GM23338 (cell line): Measurements from ENCODE around the gene STAB2. TPM values are rescaled to one million over a fixed set of nuclear protein-coding genes. Genes with fewer than 3 reads are reported as not detected.

Source experiments
- ATAC-seq: fragments of 200-7000 bp; cut with Tn5 transposase; 3 replicates; pipeline ENCODE4 v1.9.1; 2020
- DNase-seq: peaks from one replicate; pipeline ENCODE4 v3.0.0-alpha.2; 2015; ENCODE audit warnings: low spot score
- H2AFZ ChIP-seq: fragments of 200-600 bp; sonication (generic); 2 replicates; pipeline ENCODE4 v1.8.0; 2016; ENCODE audit warnings: antibody characterized with exemption, mild to moderate bottlenecking, moderate library complexity
- H3F3A ChIP-seq: fragments of 200-600 bp; sonication (generic); replicated peaks from 2 replicates; pipeline ENCODE4 v1.8.0; 2017; ENCODE audit warnings: antibody characterized with exemption, mixed run types, low read depth
- H3K27ac ChIP-seq: fragments of 200-600 bp; sonication (generic); 2 replicates; pipeline ENCODE4 v1.6.1; 2016; ENCODE audit warnings: low read depth
- H3K27me3 ChIP-seq: fragments of 200-600 bp; sonication (generic); 2 replicates; pipeline ENCODE4 v1.8.0; 2016; ENCODE audit warnings: mild to moderate bottlenecking, mixed run types, moderate library complexity; ENCODE audit not compliant: insufficient read depth
- H3K36me3 ChIP-seq: fragments of 200-600 bp; sonication (generic); 2 replicates; pipeline ENCODE4 v1.8.0; 2016; ENCODE audit warnings: mild to moderate bottlenecking; ENCODE audit not compliant: insufficient read depth
- H3K4me1 ChIP-seq: fragments of 200-600 bp; sonication (generic); 2 replicates; pipeline ENCODE4 v1.8.0; 2016; ENCODE audit warnings: mild to moderate bottlenecking, moderate library complexity; ENCODE audit not compliant: insufficient read depth
- H3K4me2 ChIP-seq: fragments of 200-600 bp; sonication (generic); 2 replicates; pipeline ENCODE4 v1.7.1; 2017; ENCODE audit warnings: mixed run types
- H3K4me3 ChIP-seq: fragments of 200-600 bp; sonication (generic); 2 replicates; pipeline ENCODE4 v1.6.1; 2016; ENCODE audit warnings: mixed run types
- H3K79me2 ChIP-seq: fragments of 200-600 bp; sonication (generic); replicated peaks from 2 replicates; pipeline ENCODE4 v1.8.0; 2017; ENCODE audit warnings: mild to moderate bottlenecking; ENCODE audit not compliant: insufficient read depth
- H3K9me2 ChIP-seq: fragments of 200-600 bp; sonication (generic); 2 replicates; pipeline ENCODE4 v1.8.0; 2017; ENCODE audit not compliant: insufficient read depth
- H4K20me1 ChIP-seq: fragments of 200-600 bp; sonication (generic); replicated peaks from 2 replicates; pipeline ENCODE4 v1.8.0; 2017; ENCODE audit warnings: mild to moderate bottlenecking; ENCODE audit not compliant: insufficient read depth
- H3K27ac Mint-ChIP-seq: 2 replicates; pipeline ENCODE4 v1.8.0; 2020; ENCODE audit warnings: inconsistent platforms, mild to moderate bottlenecking, moderate library complexity, mixed read lengths
- H3K27me3 Mint-ChIP-seq: 3 replicates; pipeline ENCODE4 v1.8.0; 2022; ENCODE audit warnings: low read depth, mild to moderate bottlenecking, moderate library complexity, mixed read lengths, inconsistent platforms; ENCODE audit not compliant: insufficient read depth, poor library complexity
- H3K36me3 Mint-ChIP-seq: 3 replicates; pipeline ENCODE4 v1.8.0; 2021; ENCODE audit warnings: low read depth, mild to moderate bottlenecking, inconsistent platforms, moderate library complexity, mixed read lengths
- H3K4me1 Mint-ChIP-seq: 3 replicates; pipeline ENCODE4 v1.8.0; 2020; ENCODE audit warnings: mild to moderate bottlenecking, inconsistent platforms, mixed read lengths
- H3K4me3 Mint-ChIP-seq: 3 replicates; pipeline ENCODE4 v1.8.0; 2021; ENCODE audit warnings: moderate library complexity, mild to moderate bottlenecking, inconsistent platforms, mixed read lengths
- H3K9me3 Mint-ChIP-seq: 3 replicates; pipeline ENCODE4 v1.8.0; 2020; ENCODE audit warnings: moderate library complexity, mild to moderate bottlenecking, inconsistent platforms, mixed read lengths
- CREB1 ChIP-seq: fragments of 250-450 bp; sonication (Bioruptor Pico); IDR thresholded peaks from 2 replicates; pipeline ENCODE4 v1.5.0; 2020; ENCODE audit warnings: low read depth, mild to moderate bottlenecking, moderate library complexity
- EZH2 ChIP-seq: fragments of 200-600 bp; sonication (generic); IDR thresholded peaks from one replicate; pipeline ENCODE4 v1.8.0; 2017; ENCODE audit warnings: antibody characterized with exemption, mild to moderate bottlenecking, low read depth; ENCODE audit not compliant: unreplicated experiment
- EZH2phosphoT487 ChIP-seq: fragments of 200-600 bp; sonication (generic); IDR thresholded peaks from one replicate; pipeline ENCODE4 v1.8.1; 2018; ENCODE audit warnings: antibody characterized with exemption; ENCODE audit not compliant: unreplicated experiment
- JUNB ChIP-seq: IDR thresholded peaks from one replicate; pipeline ENCODE4 v1.6.1; 2016; ENCODE audit warnings: antibody characterized with exemption; ENCODE audit not compliant: unreplicated experiment
- NANOG ChIP-seq: IDR thresholded peaks from 2 replicates; pipeline ENCODE4 v1.6.1; 2016; ENCODE audit warnings: antibody characterized with exemption, borderline replicate concordance
- POLR2AphosphoS5 ChIP-seq: IDR thresholded peaks from 2 replicates; pipeline ENCODE4 v1.6.1; 2016; ENCODE audit warnings: antibody characterized with exemption, low read depth
- STAT1 ChIP-seq: IDR thresholded peaks from one replicate; pipeline ENCODE4 v1.6.1; 2016; ENCODE audit warnings: antibody characterized with exemption; ENCODE audit not compliant: unreplicated experiment
- ZNF114 ChIP-seq: fragments of 250-450 bp; sonication (Bioruptor Pico); IDR thresholded peaks from 2 replicates; pipeline ENCODE4 v1.5.0; 2020; ENCODE audit warnings: mild to moderate bottlenecking, moderate library complexity
- ZNF331 ChIP-seq: fragments of 250-450 bp; sonication (Bioruptor Pico); IDR thresholded peaks from 2 replicates; pipeline ENCODE4 v1.5.0; 2020; ENCODE audit warnings: low read depth, mild to moderate bottlenecking, moderate library complexity
- polyA plus RNA-seq: library from polyadenylated mRNA; unstranded; fragments of >200 nt; fragmentation: Nextera tagmentation; extraction: Ambion mirVana; gene quantifications from 2 replicates; pipeline ENCODE4 v1.2.1, GENCODE V29; 2016
- total RNA-seq: library from RNA; depleted of rRNA; stranded (reverse); fragments of >200 nt; shearing (Covaris generic); gene quantifications from 2 replicates; pipeline ENCODE4 v1.2.3, GENCODE V29; 2014
- TF ChIP-seq, protein P1 (sequence below): IDR thresholded peaks from 2 replicates; pipeline ENCODE4 v1.6.1; 2016; ENCODE audit warnings: antibody characterized with exemption
- TF ChIP-seq, protein P2 (sequence below), 2 experiments: fragments of 200-600 bp in 1 of 2; sonication (generic) in 1 of 2; conservative IDR thresholded peaks; 2 replicates each; pipeline versions ENCODE4 v1.5.1 to v1.6.1; 2016 to 2017; ENCODE audit warnings: antibody characterized with exemption in 2 of 2, low read depth in 2 of 2, mild to moderate bottlenecking in 2 of 2, moderate library complexity in 1 of 2
- TF ChIP-seq, protein P3 (sequence below): fragments of 250-450 bp; sonication (Bioruptor Pico); IDR thresholded peaks from 2 replicates; pipeline ENCODE4 v1.5.0; 2020; ENCODE audit warnings: mild to moderate bottlenecking, moderate library complexity
- TF ChIP-seq, protein P4 (sequence below): IDR thresholded peaks from one replicate; pipeline ENCODE4 v1.6.1; 2018; ENCODE audit warnings: antibody characterized with exemption; ENCODE audit not compliant: unreplicated experiment

STAB2 gene
- total and polyA plus RNA-seq, 2 experiments from 2014 or later: 0.14 TPM; not detected in 1

DNA sequence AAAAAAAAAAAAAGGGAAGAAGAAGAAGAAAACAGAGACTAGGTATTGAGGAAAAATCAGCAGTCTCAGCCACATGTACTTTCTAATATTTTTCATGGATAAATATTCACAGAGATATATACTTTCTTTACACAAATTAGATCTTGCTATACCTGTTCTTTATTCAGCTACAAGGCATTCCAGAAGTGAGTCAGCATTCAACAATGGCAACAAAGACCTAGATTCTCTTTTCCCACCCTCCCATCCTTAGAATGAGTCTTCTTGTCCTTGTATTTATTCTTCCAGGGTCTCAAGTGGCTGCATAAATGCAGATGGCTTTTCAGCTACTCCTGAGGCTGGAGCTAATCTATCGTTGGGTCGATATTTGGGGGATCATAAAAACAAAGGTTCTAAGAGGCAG is 160.9 kb downstream of the STAB2 start:
- no peak overlapping the region for H3K27ac ChIP-seq
- Mint-ChIP-seq H3K27me3 (peaks cover 4% of the 10 kb centered on the region), H3K27ac (no peak overlapping the region), H3K9me3 (peaks cover 3% of the 10 kb centered on the region; the same call in 2 of the 3 replicates), H3K36me3 (no peaks in the 10 kb centered on the region), H3K4me3 (no peak overlapping the region), H3K4me1 (peaks cover 7% of the 10 kb centered on the region; the same call in 2 of the 3 replicates)
- no peak overlapping the region for H3K4me3 ChIP-seq
- H2AFZ ChIP-seq: no peak overlapping the region
- H3K79me2 ChIP-seq: no peaks in the 10 kb centered on the region
- H3K4me2 ChIP-seq: no peak overlapping the region
- no peaks in the 10 kb centered on the region for H4K20me1 ChIP-seq
- no peaks in the 10 kb centered on the region for H3K4me1 ChIP-seq
- no peak for TF ChIP-seq EZH2
- no peak for TF ChIP-seq POLR2AphosphoS5
- TF ChIP-seq, protein P1, sequence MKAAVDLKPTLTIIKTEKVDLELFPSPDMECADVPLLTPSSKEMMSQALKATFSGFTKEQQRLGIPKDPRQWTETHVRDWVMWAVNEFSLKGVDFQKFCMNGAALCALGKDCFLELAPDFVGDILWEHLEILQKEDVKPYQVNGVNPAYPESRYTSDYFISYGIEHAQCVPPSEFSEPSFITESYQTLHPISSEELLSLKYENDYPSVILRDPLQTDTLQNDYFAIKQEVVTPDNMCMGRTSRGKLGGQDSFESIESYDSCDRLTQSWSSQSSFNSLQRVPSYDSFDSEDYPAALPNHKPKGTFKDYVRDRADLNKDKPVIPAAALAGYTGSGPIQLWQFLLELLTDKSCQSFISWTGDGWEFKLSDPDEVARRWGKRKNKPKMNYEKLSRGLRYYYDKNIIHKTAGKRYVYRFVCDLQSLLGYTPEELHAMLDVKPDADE: no peak
- TF ChIP-seq NANOG: no peak
- TF ChIP-seq JUNB: no peak
- TF ChIP-seq CREB1 (CRISPR knock-in tag): no peak
- no peak for TF ChIP-seq ZNF331 (CRISPR knock-in tag)
- TF ChIP-seq, protein P2, sequence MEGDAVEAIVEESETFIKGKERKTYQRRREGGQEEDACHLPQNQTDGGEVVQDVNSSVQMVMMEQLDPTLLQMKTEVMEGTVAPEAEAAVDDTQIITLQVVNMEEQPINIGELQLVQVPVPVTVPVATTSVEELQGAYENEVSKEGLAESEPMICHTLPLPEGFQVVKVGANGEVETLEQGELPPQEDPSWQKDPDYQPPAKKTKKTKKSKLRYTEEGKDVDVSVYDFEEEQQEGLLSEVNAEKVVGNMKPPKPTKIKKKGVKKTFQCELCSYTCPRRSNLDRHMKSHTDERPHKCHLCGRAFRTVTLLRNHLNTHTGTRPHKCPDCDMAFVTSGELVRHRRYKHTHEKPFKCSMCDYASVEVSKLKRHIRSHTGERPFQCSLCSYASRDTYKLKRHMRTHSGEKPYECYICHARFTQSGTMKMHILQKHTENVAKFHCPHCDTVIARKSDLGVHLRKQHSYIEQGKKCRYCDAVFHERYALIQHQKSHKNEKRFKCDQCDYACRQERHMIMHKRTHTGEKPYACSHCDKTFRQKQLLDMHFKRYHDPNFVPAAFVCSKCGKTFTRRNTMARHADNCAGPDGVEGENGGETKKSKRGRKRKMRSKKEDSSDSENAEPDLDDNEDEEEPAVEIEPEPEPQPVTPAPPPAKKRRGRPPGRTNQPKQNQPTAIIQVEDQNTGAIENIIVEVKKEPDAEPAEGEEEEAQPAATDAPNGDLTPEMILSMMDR (conservative IDR thresholded peaks at IDR 0.05; ENCODE audit: low read depth in 2 of 2): no peak
- no peak for TF ChIP-seq ZNF114
- TF ChIP-seq STAT1: no peak
- no peak for TF ChIP-seq EZH2phosphoT487
- TF ChIP-seq, protein P3, sequence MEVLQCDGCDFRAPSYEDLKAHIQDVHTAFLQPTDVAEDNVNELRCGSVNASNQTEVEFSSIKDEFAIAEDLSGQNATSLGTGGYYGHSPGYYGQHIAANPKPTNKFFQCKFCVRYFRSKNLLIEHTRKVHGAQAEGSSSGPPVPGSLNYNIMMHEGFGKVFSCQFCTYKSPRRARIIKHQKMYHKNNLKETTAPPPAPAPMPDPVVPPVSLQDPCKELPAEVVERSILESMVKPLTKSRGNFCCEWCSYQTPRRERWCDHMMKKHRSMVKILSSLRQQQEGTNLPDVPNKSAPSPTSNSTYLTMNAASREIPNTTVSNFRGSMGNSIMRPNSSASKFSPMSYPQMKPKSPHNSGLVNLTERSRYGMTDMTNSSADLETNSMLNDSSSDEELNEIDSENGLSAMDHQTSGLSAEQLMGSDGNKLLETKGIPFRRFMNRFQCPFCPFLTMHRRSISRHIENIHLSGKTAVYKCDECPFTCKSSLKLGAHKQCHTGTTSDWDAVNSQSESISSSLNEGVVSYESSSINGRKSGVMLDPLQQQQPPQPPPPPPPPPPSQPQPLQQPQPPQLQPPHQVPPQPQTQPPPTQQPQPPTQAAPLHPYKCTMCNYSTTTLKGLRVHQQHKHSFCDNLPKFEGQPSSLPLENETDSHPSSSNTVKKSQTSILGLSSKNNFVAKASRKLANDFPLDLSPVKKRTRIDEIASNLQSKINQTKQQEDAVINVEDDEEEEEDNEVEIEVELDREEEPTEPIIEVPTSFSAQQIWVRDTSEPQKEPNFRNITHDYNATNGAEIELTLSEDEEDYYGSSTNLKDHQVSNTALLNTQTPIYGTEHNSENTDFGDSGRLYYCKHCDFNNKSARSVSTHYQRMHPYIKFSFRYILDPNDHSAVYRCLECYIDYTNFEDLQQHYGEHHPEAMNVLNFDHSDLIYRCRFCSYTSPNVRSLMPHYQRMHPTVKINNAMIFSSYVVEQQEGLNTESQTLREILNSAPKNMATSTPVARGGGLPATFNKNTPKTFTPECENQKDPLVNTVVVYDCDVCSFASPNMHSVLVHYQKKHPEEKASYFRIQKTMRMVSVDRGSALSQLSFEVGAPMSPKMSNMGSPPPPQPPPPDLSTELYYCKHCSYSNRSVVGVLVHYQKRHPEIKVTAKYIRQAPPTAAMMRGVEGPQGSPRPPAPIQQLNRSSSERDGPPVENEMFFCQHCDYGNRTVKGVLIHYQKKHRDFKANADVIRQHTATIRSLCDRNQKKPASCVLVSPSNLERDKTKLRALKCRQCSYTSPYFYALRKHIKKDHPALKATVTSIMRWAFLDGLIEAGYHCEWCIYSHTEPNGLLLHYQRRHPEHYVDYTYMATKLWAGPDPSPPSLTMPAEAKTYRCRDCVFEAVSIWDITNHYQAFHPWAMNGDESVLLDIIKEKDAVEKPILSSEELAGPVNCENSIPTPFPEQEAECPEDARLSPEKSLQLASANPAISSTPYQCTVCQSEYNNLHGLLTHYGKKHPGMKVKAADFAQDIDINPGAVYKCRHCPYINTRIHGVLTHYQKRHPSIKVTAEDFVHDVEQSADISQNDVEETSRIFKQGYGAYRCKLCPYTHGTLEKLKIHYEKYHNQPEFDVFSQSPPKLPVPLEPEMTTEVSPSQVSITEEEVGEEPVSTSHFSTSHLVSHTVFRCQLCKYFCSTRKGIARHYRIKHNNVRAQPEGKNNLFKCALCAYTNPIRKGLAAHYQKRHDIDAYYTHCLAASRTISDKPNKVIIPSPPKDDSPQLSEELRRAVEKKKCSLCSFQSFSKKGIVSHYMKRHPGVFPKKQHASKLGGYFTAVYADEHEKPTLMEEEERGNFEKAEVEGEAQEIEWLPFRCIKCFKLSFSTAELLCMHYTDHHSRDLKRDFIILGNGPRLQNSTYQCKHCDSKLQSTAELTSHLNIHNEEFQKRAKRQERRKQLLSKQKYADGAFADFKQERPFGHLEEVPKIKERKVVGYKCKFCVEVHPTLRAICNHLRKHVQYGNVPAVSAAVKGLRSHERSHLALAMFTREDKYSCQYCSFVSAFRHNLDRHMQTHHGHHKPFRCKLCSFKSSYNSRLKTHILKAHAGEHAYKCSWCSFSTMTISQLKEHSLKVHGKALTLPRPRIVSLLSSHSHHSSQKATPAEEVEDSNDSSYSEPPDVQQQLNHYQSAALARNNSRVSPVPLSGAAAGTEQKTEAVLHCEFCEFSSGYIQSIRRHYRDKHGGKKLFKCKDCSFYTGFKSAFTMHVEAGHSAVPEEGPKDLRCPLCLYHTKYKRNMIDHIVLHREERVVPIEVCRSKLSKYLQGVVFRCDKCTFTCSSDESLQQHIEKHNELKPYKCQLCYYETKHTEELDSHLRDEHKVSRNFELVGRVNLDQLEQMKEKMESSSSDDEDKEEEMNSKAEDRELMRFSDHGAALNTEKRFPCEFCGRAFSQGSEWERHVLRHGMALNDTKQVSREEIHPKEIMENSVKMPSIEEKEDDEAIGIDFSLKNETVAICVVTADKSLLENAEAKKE: no peak
- TF ChIP-seq, protein P4, sequence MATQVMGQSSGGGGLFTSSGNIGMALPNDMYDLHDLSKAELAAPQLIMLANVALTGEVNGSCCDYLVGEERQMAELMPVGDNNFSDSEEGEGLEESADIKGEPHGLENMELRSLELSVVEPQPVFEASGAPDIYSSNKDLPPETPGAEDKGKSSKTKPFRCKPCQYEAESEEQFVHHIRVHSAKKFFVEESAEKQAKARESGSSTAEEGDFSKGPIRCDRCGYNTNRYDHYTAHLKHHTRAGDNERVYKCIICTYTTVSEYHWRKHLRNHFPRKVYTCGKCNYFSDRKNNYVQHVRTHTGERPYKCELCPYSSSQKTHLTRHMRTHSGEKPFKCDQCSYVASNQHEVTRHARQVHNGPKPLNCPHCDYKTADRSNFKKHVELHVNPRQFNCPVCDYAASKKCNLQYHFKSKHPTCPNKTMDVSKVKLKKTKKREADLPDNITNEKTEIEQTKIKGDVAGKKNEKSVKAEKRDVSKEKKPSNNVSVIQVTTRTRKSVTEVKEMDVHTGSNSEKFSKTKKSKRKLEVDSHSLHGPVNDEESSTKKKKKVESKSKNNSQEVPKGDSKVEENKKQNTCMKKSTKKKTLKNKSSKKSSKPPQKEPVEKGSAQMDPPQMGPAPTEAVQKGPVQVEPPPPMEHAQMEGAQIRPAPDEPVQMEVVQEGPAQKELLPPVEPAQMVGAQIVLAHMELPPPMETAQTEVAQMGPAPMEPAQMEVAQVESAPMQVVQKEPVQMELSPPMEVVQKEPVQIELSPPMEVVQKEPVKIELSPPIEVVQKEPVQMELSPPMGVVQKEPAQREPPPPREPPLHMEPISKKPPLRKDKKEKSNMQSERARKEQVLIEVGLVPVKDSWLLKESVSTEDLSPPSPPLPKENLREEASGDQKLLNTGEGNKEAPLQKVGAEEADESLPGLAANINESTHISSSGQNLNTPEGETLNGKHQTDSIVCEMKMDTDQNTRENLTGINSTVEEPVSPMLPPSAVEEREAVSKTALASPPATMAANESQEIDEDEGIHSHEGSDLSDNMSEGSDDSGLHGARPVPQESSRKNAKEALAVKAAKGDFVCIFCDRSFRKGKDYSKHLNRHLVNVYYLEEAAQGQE: no peak
- no peaks in the 10 kb centered on the region for H3K27me3 ChIP-seq
- H3F3A ChIP-seq: no peaks in the 10 kb centered on the region
- DNase-seq (no peak), ATAC-seq (no peak)
- no peaks in the 10 kb centered on the region for H3K36me3 ChIP-seq
- no peaks in the 10 kb centered on the region for H3K9me2 ChIP-seq
